DND-41 (cell line): ENCODE data around the gene MICAL2.

ENCODE experiments used
- ATAC-seq: fragments of 200-7000 bp; cut with Tn5 transposase; 3 replicates; pipeline ENCODE4 v1.9.1; 2021; ENCODE audit warnings: low read depth; ENCODE audit not compliant: insufficient read depth
- DNase-seq: peaks from one replicate; pipeline ENCODE4 v3.0.0-alpha.2; 2020
- H2AFZ ChIP-seq: 2 replicates; pipeline ENCODE4 v1.6.0; 2012; ENCODE audit warnings: low read depth, low read length
- H3K27ac ChIP-seq: 2 replicates; pipeline ENCODE4 v1.5.1; 2012; ENCODE audit warnings: low read length, inconsistent platforms
- H3K27me3 ChIP-seq: fragments of 200-600 bp; sonication (generic); 2 replicates; pipeline ENCODE4 v1.6.0; 2012; ENCODE audit warnings: low read length, mild to moderate bottlenecking, inconsistent platforms; ENCODE audit not compliant: insufficient read depth, poor library complexity
- H3K36me3 ChIP-seq: 2 replicates; pipeline ENCODE4 v1.5.1; 2012; ENCODE audit warnings: low read length, inconsistent platforms; ENCODE audit not compliant: insufficient read depth
- H3K4me1 ChIP-seq: 2 replicates; pipeline ENCODE4 v1.5.1; 2012; ENCODE audit warnings: mild to moderate bottlenecking, low read length; ENCODE audit not compliant: insufficient read depth
- H3K4me2 ChIP-seq: 2 replicates; pipeline ENCODE4 v1.6.0; 2012; ENCODE audit warnings: mild to moderate bottlenecking, moderate library complexity, low read length, inconsistent platforms; ENCODE audit not compliant: insufficient read depth
- H3K4me3 ChIP-seq, 2 experiments: fragments of 200-600 bp in 1 of 2; shearing (Covaris generic) in 1 of 2; 2 replicates each; pipeline ENCODE4 v1.5.1; 2012 to 2016; ENCODE audit warnings: inconsistent platforms in 2 of 2, low read length in 2 of 2, mild to moderate bottlenecking in 2 of 2, low read depth in 1 of 2, moderate library complexity in 1 of 2
- H3K79me2 ChIP-seq: 2 replicates; pipeline ENCODE4 v1.6.0; 2012; ENCODE audit warnings: low read length, inconsistent platforms; ENCODE audit not compliant: insufficient read depth
- H3K9ac ChIP-seq: 2 replicates; pipeline ENCODE4 v1.6.0; 2012; ENCODE audit warnings: low read depth, mild to moderate bottlenecking, inconsistent platforms, low read length, moderate library complexity
- H3K9me3 ChIP-seq: 2 replicates; pipeline ENCODE4 v1.5.1; 2012; ENCODE audit warnings: low read length, moderate library complexity, mild to moderate bottlenecking, inconsistent platforms; ENCODE audit not compliant: insufficient read depth, severe bottlenecking
- H4K20me1 ChIP-seq: 2 replicates; pipeline ENCODE4 v1.6.0; 2012; ENCODE audit warnings: low read length; ENCODE audit not compliant: insufficient read depth
- CTCF ChIP-seq: IDR thresholded peaks from 2 replicates; pipeline ENCODE4 v1.5.1; 2012; ENCODE audit warnings: borderline replicate concordance, low read length, moderate library complexity, mild to moderate bottlenecking; ENCODE audit not compliant: poor library complexity, severe bottlenecking; ENCODE audit errors: extremely low read depth
- EZH2 ChIP-seq: IDR thresholded peaks from 3 replicates; pipeline ENCODE4 v1.6.1; 2012; ENCODE audit warnings: borderline replicate concordance, low read depth, mild to moderate bottlenecking, moderate library complexity, low read length, inconsistent platforms; ENCODE audit not compliant: severe bottlenecking

The MICAL2 gene

GRCh38 chr11:12188548-12189317 is 78.3 kb downstream of the MICAL2 start:
- H3K4me1 ChIP-seq = no peaks in the 10 kb centered on the region
- H3K9ac ChIP-seq = no peak overlapping the region
- H4K20me1 ChIP-seq = no peaks in the 10 kb centered on the region
- no peak overlapping the region for H3K27ac ChIP-seq
- no peaks in the 10 kb centered on the region for H3K9me3 ChIP-seq
- DNase-seq = no peak
- no peak overlapping the region for H3K4me2 ChIP-seq
- no peak overlapping the region for H2AFZ ChIP-seq
- no peak overlapping the region for H3K4me3 ChIP-seq
- H3K27me3 ChIP-seq = no peaks in the 10 kb centered on the region
- no peak for TF ChIP-seq EZH2
- TF ChIP-seq CTCF = no peak
- H3K79me2 ChIP-seq = no peaks in the 10 kb centered on the region
- ATAC-seq = no peak
- H3K36me3 ChIP-seq = no peaks in the 10 kb centered on the region

- Histone ChIP-seq H3K9ac (no peak overlapping the region), H3K4me1 (peaks cover 3% of the 10 kb centered on the region), H3K4me3 (no peak overlapping the region), H3K27me3 (no peaks in the 10 kb centered on the region), H3K27ac (no peak overlapping the region), H2AFZ (no peak overlapping the region), H3K9me3 (no peaks in the 10 kb centered on the region), H3K36me3 (no peaks in the 10 kb centered on the region), H4K20me1 (no peaks in the 10 kb centered on the region), H3K79me2 (no peaks in the 10 kb centered on the region), H3K4me2 (no peak overlapping the region)
- no peak for TF ChIP-seq CTCF
- no peak for TF ChIP-seq EZH2
- no peak for ATAC-seq
- DNase-seq = no peak
Measured at GRCh38 chr11:12189543-12190235, 79.3 kb downstream of the MICAL2 start.

GRCh38 chr11:12190511-12190910 is 80.1 kb downstream of the MICAL2 start:
- peaks cover 12% of the 10 kb centered on the region for H3K4me1 ChIP-seq
- H3K9me3 ChIP-seq = no peaks in the 10 kb centered on the region
- no peak overlapping the region for H3K4me3 ChIP-seq
- no peaks in the 10 kb centered on the region for H3K36me3 ChIP-seq
- H2AFZ ChIP-seq = no peak overlapping the region
- no peak overlapping the region for H3K27ac ChIP-seq
- no peaks in the 10 kb centered on the region for H4K20me1 ChIP-seq
- H3K27me3 ChIP-seq = no peaks in the 10 kb centered on the region
- H3K4me2 ChIP-seq = no peak overlapping the region
- no peak for TF ChIP-seq EZH2
- TF ChIP-seq CTCF = no peak
- H3K9ac ChIP-seq = no peak overlapping the region
- DNase-seq (no peak), ATAC-seq (no peak)
- no peaks in the 10 kb centered on the region for H3K79me2 ChIP-seq
